DMS53 treated with DMSO at 0.1 percent for 48 hours (cell line): Measurements from ENCODE around the gene ACP5.
"Not testable (repeated sequence)": the region's sequence is repeated elsewhere in the genome, so short reads cannot be mapped to it uniquely, and the experiment has no call there.

Source experiments
- DNase-seq: peaks from one replicate; lab custom pipeline; 2025; ENCODE audit not compliant: unreplicated experiment; lab: John Stamatoyannopoulos, UW

Gene ACP5

GRCh38 chr19:11577451-11578257, at the start of gene ACP5:
Gene ACP5, minus strand, starts transcription at chr19:11577645. Its CDS starts 328 bp downstream, at chr19:11577317.
- no peak for DNase-seq

DNA sequence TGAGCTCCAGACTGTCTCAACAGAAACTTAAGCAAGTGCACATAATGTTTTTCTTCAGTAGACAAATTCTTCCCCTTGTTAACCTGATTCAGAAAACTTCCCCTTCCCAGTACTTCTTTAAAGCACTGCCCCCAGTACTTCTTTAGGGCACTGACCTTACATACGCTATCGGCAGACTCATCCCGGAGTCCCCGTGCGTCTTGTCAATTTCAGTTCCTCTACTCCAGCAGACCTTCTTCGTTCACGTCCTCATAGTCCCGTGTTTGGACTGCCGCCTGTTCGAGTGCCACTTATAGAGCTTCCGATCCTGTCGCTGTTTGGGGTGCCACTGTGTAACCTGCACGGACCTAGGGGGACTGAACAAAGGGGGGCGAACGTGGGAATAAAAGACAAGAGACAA, 48.8 kb upstream of the ACP5 start:
- no peak for DNase-seq

- no peak for DNase-seq
These were observed 46.6 kb upstream of the ACP5 start for GRCh38 chr19:11624069-11624463.

- DNase-seq: not testable (repeated sequence)
These were observed 45.0 kb upstream of the ACP5 start for GRCh38 chr19:11622401-11622800.

- no peak for DNase-seq
These were observed 43.1 kb upstream of the ACP5 start for GRCh38 chr19:11620553-11620952.

DNA sequence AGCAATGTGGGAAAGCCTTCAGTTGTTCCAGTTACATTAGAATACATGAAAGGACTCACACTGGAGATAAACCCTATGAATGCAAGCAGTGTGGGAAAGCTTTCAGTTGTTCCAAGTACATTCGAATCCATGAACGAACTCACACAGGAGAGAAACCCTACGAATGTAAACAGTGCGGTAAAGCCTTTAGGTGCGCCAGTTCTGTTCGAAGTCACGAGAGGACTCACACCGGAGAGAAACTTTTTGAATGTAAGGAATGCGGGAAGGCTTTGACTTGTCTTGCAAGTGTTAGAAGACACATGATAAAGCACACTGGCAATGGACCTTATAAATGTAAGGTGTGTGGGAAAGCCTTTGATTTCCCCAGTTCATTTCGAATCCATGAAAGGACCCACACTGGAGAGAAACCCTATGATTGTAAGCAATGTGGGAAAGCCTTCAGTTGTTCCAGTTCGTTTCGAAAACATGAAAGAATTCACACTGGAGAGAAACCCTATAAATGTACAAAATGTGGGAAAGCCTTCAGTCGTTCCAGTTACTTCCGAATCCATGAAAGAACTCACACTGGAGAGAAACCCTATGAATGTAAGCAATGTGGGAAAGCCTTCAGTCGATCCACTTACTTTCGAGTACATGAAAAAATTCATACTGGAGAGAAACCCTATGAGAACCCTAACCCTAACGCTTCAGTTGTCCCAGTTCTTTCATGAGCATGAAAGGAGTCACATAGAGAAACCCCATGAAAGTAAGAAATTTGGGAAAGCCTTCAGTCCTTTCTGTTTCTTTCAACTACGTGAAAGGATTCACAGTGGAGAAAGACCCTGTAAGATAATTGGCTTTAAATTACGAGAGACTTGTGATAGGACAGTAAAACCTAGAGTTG, 40.0 kb upstream of the ACP5 start:
- DNase-seq: no peak

DNA sequence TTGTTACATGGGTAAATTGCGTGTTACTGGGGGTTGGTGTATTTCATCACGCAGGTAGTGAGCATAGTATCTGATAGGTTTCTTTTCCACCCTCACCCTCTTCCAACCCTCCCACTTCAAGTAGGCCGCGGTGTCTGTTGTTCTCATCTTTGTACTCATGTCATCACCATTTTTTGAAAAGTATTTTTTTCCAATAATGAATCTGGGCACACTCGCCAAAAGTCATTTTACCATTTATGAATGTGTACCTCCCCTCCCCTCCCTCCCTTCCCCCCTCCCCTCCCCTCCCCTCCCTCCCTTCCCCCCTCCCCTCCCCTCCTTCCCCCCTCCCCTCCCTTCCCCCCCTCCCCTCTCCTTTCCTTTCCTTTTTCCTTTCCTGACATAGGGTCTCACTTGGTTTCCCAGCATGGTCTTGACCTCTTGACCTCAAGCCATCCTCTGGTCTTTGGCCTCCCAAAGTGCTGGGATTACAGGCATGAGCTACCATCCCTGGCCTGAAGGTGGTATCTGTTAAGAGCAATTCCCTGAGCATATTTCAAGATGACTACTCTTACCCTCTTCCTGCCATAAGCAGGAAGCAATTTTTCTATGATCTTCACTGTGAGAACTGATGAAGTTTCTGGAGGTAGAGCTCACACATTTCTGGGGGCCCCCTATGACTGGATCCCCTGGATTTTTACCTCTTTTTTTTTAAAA, 35.5 kb upstream of the ACP5 start:
- no peak for DNase-seq

- DNase-seq: no peak
These were observed 34.3 kb upstream of the ACP5 start for GRCh38 chr19:11611730-11612129.

DNA sequence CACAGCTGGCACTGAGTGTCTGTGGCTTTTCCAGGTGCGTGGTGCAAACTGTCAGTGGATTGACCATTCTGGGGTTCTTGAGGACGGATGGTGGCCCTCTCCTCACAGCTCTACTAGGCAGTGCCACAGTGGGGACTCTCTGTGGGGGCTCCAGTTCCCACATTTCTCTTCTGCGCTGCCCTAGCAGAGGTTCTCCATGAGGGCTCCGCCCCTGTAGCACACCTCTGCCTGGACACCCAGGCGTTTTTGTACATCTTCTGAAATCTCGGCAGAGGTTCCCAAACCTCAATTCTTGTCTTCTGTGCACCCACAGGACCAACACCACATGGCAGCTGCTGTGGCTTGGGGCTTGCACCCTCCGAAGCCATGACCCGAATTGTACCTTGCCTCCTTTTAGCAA, 29.0 kb upstream of the ACP5 start:
- no peak for DNase-seq

DNA sequence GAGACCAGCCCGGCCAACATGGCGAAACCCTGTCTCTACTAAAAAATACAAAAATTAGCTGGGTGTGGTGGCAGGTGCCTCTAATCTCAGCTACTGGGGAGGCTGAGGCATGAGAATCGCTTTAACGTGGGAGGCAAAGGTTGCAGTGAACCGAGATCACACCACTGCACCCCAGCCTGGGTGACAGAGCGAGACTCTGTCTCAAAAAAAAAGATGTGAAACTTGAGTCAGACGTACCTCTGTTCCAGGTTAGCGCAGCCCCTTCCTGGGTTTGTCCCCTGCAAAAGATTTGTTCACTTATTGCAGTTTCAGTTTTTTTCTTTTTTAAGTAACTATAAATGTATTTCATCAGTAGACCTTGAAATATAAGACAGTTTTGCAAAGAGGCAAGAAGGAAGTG, 22.3 kb upstream of the ACP5 start:
- not testable (repeated sequence) for DNase-seq

- no peak for DNase-seq
These were observed 21.3 kb upstream of the ACP5 start for GRCh38 chr19:11598746-11599145.

- DNase-seq: no peak
These were observed 20.6 kb upstream of the ACP5 start for GRCh38 chr19:11598103-11598483.

DNA sequence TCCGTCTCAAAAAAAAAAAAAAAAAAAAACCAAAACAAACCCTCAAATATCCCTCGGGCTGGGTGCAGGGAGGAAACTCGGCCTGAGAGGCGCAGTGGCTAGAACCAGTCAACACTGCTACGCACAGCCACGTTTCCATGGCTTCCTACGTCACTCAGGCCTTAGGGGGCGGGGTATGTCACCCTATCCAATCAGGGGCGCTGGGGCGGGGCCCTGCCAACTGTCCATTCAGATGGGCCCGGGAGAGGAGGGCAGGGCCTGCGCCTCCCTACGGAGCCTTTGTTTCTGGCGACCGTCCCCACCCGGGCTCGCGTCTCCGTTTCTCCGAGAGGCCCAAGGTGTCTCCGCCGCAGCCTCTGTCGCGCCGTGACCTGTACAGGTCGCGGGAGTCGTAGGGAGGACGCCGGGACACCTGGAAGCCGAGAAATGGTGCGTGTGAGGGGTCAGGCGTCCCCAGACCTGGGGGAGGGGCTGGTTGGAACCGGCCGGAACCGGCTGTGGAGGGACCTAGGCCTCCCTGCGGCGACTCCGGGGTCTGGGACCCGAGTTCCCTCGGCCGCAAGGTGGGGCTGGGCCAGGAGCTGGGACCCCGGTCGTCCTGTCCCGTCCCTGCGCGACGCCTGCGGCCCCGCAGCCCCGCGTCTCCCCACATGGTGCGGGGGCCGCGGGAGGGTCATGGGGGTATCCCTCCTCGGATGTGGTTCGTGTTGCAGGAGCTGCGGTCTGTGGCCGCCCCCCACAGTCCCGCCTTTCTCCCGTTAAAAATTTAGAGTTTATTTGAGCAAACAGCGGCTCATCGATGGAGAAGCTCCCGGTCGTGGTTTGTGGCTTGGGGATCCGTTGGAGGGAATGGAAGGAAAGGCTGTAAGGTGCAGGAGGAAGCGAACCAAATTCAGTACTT, 20.0 kb upstream of the ACP5 start, which contains the start of gene ZNF627:
ZNF627 (plus strand) TSS at position 282 of the 901 bp plus-strand sequence; CDS start at position 427, 145 bp downstream.
- peak; percentile 95 for DNase-seq

DNA sequence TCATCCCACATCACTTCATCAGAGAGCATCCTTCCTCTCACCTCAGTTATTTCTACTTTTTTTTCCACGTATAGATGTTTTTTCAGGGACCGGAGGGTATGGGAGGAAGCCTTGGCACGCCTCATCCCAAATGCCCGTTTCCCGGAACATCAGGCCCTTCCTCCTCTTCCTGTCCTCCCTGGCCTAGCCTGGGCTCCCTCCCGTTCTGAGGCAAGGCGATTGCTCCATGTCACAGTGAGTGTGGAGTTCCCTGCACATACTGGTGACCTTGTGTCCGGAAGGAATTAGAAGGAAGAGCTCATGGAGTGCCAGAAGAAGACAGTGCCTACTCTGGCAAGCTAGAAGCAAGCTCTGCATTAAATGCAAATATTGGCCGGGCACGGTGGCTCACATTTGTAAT, 18.7 kb upstream of the ACP5 start:
- no peak for DNase-seq

- DNase-seq: no peak
These were observed 16.6 kb upstream of the ACP5 start for GRCh38 chr19:11594084-11594483.

DNA sequence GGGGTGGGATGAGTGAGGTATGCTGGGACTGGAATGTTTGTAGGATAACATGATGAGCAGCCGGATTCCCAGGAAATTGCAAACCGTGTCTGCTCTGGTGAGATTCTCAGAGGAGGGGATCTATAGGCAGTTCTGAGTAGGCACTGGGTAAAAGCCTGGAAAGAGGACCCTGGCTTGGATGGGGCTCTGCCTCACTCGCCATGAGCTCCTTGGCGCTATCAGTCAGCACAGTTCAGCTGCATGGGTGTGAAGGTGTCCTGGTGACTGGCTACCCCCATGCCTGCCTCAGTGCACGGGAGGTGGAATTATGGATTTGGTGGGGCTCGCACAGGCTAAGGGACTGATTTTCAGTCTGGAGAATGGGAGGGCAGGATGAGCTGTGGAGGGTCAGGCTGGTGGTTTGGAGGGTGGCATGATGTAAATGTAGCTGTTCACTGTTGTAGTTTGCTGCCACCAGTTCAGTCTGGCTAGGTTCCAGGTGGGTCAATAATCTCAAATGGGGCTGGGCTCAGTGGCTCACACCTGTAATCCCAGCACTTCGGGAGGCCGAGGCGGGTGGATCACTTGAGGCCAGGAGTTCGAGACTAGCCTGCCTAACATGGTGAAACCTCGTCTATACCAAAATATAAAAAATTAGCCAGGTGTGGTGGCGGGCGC, 10.7 kb upstream of the ACP5 start:
- peak; percentile 31 for DNase-seq

DNA sequence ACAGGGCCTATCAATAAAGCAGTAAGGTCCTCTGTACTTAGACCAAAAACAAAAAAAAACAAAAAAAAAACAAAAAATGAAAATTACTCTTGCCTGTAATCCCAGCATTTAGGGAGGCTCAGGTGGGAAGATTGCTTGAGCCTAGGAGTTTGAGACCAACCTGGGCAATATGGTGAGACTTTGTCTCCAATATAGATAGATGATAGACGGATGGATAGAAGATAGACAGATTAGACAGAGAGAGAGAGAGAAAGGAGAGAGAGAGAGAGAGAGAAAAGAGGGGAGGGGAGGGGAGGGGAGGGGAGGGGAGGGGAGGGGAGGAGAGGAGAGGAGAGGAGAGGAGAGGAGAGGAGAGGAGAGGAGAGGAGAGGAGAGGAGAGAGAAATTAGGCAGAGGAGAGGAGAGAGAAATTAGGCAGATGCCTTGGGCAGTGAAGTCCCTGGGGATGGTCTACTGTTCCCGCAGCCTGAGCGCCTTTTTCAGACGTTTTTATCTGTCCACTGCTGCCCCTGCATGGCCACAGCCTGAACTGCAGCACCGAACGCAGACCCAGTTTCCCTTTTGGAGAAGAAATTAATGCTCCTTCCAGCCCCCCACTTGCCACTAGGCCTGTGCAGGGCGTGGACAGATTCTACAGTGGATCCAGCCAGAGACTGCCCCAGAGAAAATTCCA, 10.0 kb upstream of the ACP5 start:
- peak; percentile 31 for DNase-seq

- DNase-seq: no peak
These were observed 8.9 kb upstream of the ACP5 start for GRCh38 chr19:11586331-11586730.

DNA sequence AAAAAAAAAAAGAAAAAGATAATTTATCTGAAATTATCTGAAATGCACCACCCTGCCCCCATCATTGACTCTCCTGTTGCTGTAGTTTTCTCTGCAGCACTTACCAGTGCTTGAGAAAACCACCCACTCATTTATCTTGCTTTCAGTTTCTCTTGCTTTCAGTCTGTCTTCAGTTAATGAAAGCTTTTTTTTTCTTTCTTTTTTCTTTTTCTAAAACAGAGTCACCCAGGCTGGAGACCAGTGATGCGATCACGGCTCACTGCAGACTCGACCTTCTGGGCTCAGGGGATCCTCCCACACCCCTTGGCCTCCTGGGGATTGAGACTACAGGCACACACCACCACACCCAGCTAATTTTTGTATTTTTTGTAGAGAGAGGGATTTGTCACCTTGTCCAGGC, 4.3 kb upstream of the ACP5 start:
- DNase-seq: no peak
